ENCODE data around the gene SH3GL2. TPM values are rescaled to one million over a fixed set of nuclear protein-coding genes. Genes with fewer than 3 reads are reported as not detected.

The SH3GL2 gene
- polyA plus RNA-seq, 1 donor (not counting 4 experiments of a cell fraction or from before 2014, with no cell fraction given): not detected

GRCh38 chr9:17699615-17700330, 120.9 kb downstream of the SH3GL2 start:
- H3K36me3 ChIP-seq (ENCODE audit: control insufficient read depth in 2 of 2, extremely low read depth in 1 of 2, insufficient read depth in 2 of 2, low read length in 2 of 2): no peaks in the 10 kb centered on the region
- no peak overlapping the region for H3K9ac ChIP-seq (ENCODE audit: control insufficient read depth, extremely low read depth, insufficient read depth, low read length)
- no peak overlapping the region for H2AFZ ChIP-seq (ENCODE audit: control insufficient read depth, low read length)
- no peak for TF ChIP-seq EZH2 (IDR thresholded peaks at IDR 0.05; ENCODE audit: low read length)
- TF ChIP-seq, protein P1, sequence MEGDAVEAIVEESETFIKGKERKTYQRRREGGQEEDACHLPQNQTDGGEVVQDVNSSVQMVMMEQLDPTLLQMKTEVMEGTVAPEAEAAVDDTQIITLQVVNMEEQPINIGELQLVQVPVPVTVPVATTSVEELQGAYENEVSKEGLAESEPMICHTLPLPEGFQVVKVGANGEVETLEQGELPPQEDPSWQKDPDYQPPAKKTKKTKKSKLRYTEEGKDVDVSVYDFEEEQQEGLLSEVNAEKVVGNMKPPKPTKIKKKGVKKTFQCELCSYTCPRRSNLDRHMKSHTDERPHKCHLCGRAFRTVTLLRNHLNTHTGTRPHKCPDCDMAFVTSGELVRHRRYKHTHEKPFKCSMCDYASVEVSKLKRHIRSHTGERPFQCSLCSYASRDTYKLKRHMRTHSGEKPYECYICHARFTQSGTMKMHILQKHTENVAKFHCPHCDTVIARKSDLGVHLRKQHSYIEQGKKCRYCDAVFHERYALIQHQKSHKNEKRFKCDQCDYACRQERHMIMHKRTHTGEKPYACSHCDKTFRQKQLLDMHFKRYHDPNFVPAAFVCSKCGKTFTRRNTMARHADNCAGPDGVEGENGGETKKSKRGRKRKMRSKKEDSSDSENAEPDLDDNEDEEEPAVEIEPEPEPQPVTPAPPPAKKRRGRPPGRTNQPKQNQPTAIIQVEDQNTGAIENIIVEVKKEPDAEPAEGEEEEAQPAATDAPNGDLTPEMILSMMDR (optimal IDR thresholded peaks at IDR 0.05 in 1 of 3, IDR thresholded peaks at IDR 0.05 in 1 of 3, conservative IDR thresholded peaks at IDR 0.05 in 1 of 3; ENCODE audit: extremely low read depth in 1 of 3, insufficient read depth in 2 of 3, low read length in 3 of 3): no peak
- dilution Hi-C loops (cut with MboI; ENCODE audit: extremely low pct_ligation_motif_present, low sequenced_read_pairs): no loop called here
- no peak for DNase-seq (ENCODE audit: low read depth, low spot score)
- H3K4me1 ChIP-seq (ENCODE audit: control insufficient read depth, extremely low read depth, insufficient read depth, low read length): no peaks in the 10 kb centered on the region
- H3K27ac ChIP-seq (ENCODE audit: control insufficient read depth, insufficient read depth, low read length): no peak overlapping the region
- H3K9me3 ChIP-seq (ENCODE audit: control insufficient read depth, low read depth, low read length): no peaks in the 10 kb centered on the region
- no peak for FAIRE-seq
- H3K27me3 ChIP-seq (ENCODE audit: control insufficient read depth, extremely low read depth, insufficient read depth, low read length): no peaks in the 10 kb centered on the region
- no peak overlapping the region for H3K4me2 ChIP-seq (ENCODE audit: control insufficient read depth, extremely low read depth, insufficient read depth, low read depth, low read length)
- H4K20me1 ChIP-seq (ENCODE audit: control insufficient read depth, extremely low read depth, insufficient read depth, low read length): no peaks in the 10 kb centered on the region
- no peaks in the 10 kb centered on the region for H3K79me2 ChIP-seq (ENCODE audit: control insufficient read depth, insufficient read depth, low read length)
- no peak overlapping the region for H3K4me3 ChIP-seq (ENCODE audit: control insufficient read depth in 2 of 3, extremely low read depth in 1 of 3, insufficient read depth in 2 of 3, low read depth in 1 of 3, low read length in 3 of 3)
- no peaks in the 10 kb centered on the region for H3K9me1 ChIP-seq (ENCODE audit: control insufficient read depth, extremely low read depth, insufficient read depth, low read length)

GRCh38 chr9:17706347-17706746, 127.5 kb downstream of the SH3GL2 start:
- Histone ChIP-seq H3K36me3 (ENCODE audit: control insufficient read depth in 2 of 2, extremely low read depth in 1 of 2, insufficient read depth in 2 of 2, low read length in 2 of 2) (no peaks in the 10 kb centered on the region), H2AFZ (ENCODE audit: control insufficient read depth, low read length) (no peak overlapping the region), H3K9me3 (ENCODE audit: control insufficient read depth, low read depth, low read length) (no peaks in the 10 kb centered on the region), H3K9me1 (ENCODE audit: control insufficient read depth, extremely low read depth, insufficient read depth, low read length) (no peaks in the 10 kb centered on the region), H4K20me1 (ENCODE audit: control insufficient read depth, extremely low read depth, insufficient read depth, low read length) (no peaks in the 10 kb centered on the region), H3K27ac (ENCODE audit: control insufficient read depth, insufficient read depth, low read length) (no peak overlapping the region), H3K4me1 (ENCODE audit: control insufficient read depth, extremely low read depth, insufficient read depth, low read length) (no peaks in the 10 kb centered on the region), H3K27me3 (ENCODE audit: control insufficient read depth, extremely low read depth, insufficient read depth, low read length) (no peaks in the 10 kb centered on the region), H3K4me3 (ENCODE audit: control insufficient read depth in 2 of 3, extremely low read depth in 1 of 3, insufficient read depth in 2 of 3, low read depth in 1 of 3, low read length in 3 of 3) (no peak overlapping the region), H3K9ac (ENCODE audit: control insufficient read depth, extremely low read depth, insufficient read depth, low read length) (no peak overlapping the region), H3K4me2 (ENCODE audit: control insufficient read depth, extremely low read depth, insufficient read depth, low read depth, low read length) (no peak overlapping the region), H3K79me2 (ENCODE audit: control insufficient read depth, insufficient read depth, low read length) (no peaks in the 10 kb centered on the region)
- no peak for FAIRE-seq
- no peak for TF ChIP-seq EZH2 (IDR thresholded peaks at IDR 0.05; ENCODE audit: low read length)
- TF ChIP-seq, protein P1 (optimal IDR thresholded peaks at IDR 0.05 in 1 of 3, IDR thresholded peaks at IDR 0.05 in 1 of 3, conservative IDR thresholded peaks at IDR 0.05 in 1 of 3; ENCODE audit: extremely low read depth in 1 of 3, insufficient read depth in 2 of 3, low read length in 3 of 3): no peak
- dilution Hi-C loops (cut with MboI; ENCODE audit: extremely low pct_ligation_motif_present, low sequenced_read_pairs): no loop called here
- no peak for DNase-seq (ENCODE audit: low read depth, low spot score)
